ENCODE results near the gene MARCKSL1.

MARCKSL1 gene

DNA sequence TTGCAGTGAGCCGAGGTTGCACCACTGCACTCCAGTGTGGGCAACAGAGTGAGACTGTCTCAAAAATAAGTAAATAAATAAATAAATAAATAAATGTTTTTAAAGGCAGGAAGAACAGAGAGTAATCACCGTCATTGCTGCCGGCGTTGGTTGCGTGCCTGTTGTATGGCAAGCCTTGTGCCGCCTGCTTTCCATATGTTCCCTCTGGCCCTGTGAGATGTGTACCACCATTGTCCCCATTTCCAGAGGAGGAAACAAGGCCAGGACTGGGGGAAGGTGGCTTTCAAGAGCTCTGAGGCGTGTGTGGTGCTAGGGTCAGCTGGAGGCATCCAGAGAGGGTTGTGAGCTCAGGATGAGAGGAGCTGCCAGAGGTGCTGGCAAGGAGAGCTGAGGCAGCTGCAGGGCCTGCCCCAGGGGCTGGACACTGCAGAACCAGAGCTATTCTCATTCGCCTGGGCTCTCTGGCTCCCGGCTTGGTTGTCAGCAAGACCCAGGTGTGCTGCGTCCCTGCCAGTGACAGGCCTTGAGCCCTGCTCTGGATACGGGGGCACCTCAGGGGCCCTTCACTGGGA, 5.2 kb upstream of the MARCKSL1 start:
- ChIA-PET POLR2A (no interaction called here), CTCF (interaction anchor here (1.0 to 1.6 kb wide), 4 partner anchors 12 to 93 kb away, joined by 3 to 5 read pairs (median 4); no protein-coding TSS in a partner anchor)
- TF ChIP-seq, protein P1, sequence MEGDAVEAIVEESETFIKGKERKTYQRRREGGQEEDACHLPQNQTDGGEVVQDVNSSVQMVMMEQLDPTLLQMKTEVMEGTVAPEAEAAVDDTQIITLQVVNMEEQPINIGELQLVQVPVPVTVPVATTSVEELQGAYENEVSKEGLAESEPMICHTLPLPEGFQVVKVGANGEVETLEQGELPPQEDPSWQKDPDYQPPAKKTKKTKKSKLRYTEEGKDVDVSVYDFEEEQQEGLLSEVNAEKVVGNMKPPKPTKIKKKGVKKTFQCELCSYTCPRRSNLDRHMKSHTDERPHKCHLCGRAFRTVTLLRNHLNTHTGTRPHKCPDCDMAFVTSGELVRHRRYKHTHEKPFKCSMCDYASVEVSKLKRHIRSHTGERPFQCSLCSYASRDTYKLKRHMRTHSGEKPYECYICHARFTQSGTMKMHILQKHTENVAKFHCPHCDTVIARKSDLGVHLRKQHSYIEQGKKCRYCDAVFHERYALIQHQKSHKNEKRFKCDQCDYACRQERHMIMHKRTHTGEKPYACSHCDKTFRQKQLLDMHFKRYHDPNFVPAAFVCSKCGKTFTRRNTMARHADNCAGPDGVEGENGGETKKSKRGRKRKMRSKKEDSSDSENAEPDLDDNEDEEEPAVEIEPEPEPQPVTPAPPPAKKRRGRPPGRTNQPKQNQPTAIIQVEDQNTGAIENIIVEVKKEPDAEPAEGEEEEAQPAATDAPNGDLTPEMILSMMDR (IDR thresholded peaks at IDR 0.05; ENCODE audit: control extremely low read depth, extremely low read depth, low read depth, missing control alignments) = no peak
- DNase-seq (ENCODE audit: extremely low spot score) = no peak

- TF ChIP-seq, protein P1 (IDR thresholded peaks at IDR 0.05; ENCODE audit: control extremely low read depth, extremely low read depth, low read depth, missing control alignments) = no peak
- POLR2A ChIA-PET = interaction anchor here (0.6 kb wide), 1 partner anchor 691 kb away, joined by 4 read pairs; no protein-coding TSS in a partner anchor
- DNase-seq (ENCODE audit: extremely low spot score) = peak; percentile 73
- CTCF ChIA-PET = interaction anchor here (1.3 kb wide), 1 partner anchor 11 kb away, joined by 3 read pairs; no protein-coding TSS in a partner anchor
These were observed 3.4 kb upstream of the MARCKSL1 start for GRCh38 chr1:32339363-32339978.

DNA sequence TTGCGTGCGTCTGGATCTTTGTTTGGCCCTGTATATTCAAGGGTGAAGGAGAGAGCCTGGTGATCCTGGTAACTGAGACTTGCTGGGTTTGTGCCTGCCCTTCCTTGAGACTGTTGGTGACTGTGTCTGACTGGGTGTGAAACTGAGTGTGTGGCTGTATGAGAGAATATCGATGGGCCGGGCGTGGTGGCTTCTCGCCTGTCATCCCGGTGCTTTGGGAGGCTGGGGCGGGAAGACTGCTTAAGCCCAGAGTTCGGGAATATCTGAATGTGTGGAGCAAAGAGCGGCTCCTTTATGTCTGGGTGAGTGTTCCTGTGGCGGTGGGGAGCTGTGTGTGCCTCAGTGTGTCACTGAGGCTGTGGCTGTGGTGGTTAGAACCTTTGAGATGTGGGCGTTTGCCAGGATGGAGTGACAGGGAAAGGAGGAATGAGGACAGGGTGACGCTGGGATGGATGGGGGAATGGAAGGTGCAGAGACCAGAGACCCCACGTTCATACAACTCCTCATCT, 2.7 kb upstream of the MARCKSL1 start:
- CTCF ChIA-PET = interaction anchor here (2.0 kb wide), 1 partner anchor 90 kb away, joined by 4 read pairs; no protein-coding TSS in a partner anchor
- no peak for DNase-seq (ENCODE audit: extremely low spot score)
- POLR2A ChIA-PET = no interaction called here
- TF ChIP-seq, protein P1 (IDR thresholded peaks at IDR 0.05; ENCODE audit: control extremely low read depth, extremely low read depth, low read depth, missing control alignments) = no peak

DNA sequence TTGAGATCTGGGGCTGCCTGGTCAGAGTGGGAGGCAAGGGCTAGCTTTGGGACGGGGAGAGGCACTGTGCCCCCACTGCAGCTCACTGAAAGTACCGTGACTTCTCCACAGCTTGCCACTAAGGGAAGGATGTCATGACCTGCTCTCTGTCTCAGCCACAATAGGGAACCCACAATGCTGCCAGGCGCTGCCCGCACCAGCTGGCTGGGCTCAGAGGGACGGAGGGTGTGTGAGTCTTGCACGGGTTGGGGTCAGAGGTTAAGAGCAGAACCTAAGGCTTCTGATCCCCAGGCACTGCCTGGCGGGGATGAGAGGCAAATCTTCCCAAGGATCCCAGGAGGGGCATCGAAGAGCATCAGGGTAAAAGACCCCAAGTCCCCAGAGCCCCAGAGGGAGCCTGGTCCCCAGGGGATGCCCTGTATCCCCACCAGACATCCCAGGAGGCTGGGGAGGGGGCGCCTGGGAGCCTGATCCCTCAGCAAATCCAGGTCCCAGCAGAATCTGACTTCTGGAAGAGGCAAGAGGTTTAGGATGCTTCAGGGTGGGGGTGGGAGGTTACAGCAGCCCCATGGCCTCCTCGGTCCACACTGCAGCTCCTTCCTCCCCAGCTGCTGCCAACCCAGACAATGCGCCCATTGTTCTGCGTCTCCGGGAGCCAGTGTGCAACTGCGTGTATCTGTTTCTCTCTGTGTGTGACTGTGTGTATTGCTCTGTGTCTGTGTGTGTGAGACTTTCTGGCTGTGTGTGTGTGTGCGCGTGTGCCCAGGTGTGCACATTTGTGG, 2.0 kb upstream of the MARCKSL1 start:
- TF ChIP-seq, protein P1 (IDR thresholded peaks at IDR 0.05; ENCODE audit: control extremely low read depth, extremely low read depth, low read depth, missing control alignments) = no peak
- no peak for DNase-seq (ENCODE audit: extremely low spot score)
- POLR2A ChIA-PET = interaction anchor here (1.0 to 2.9 kb wide), 4 partner anchors 10 to 141 kb away, joined by 4 to 92 read pairs (median 39); no protein-coding TSS in a partner anchor
- CTCF ChIA-PET = interaction anchor here (0.6 to 2.3 kb wide), 7 partner anchors 10 to 90 kb away, joined by 3 to 11 read pairs (median 5); no protein-coding TSS in a partner anchor

DNA sequence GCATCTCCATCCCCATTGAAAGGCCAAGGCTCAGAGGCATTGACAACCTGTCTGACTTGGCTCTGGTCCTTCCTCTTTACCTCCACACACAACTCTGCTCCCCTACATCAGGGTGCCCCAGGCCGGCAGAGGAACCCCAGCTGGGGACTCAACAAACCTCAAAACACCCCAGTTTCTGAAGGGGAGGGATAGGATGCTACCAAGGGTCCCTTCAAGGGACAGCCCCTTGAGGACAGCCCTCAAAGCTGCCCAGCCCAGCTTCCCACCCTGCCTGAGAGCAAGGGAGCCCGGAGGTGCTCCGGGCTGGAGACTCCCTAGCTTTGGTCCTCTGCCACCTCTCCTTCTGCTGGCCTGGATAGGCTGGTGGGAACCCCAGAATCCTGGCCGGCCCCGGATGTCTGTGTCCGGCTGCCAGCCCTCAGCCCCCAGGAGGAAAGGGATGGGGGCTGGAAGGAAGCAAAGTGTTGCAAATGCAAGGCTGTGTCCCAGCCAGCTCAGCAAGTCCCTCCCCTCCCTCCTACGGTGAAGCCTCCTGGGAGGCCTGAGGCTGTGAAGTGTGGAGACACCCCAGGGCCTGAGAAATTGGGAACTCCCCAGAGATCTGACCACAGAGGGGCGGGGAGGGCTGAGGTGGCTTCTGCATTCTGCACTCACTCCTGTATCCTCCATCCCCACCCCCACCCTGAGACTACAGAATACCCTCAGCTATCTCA, 1.1 kb upstream of the MARCKSL1 start:
- CTCF ChIA-PET = interaction anchor here (0.8 to 2.3 kb wide), 11 partner anchors 8 to 89 kb away, joined by 3 to 11 read pairs (median 4); no protein-coding TSS in a partner anchor
- peak; percentile 84 for DNase-seq (ENCODE audit: extremely low spot score)
- POLR2A ChIA-PET = interaction anchor here (1.0 to 2.9 kb wide), 13 partner anchors 9 to 324 kb away, joined by 3 to 92 read pairs (median 9); partner anchors contain the start of genes BSDC1 and KHDRBS1
- TF ChIP-seq, protein P1 (IDR thresholded peaks at IDR 0.05; ENCODE audit: control extremely low read depth, extremely low read depth, low read depth, missing control alignments) = no peak

All from GM10248 (cell line).